ENCODE data around the gene ZBED2. TPM values are rescaled to one million over a fixed set of nuclear protein-coding genes. Genes with fewer than 3 reads are reported as not detected.

The ZBED2 gene
- polyA plus RNA-seq, 1 of the 3 experiments (the other 2 are of a cell fraction), result 0.76 TPM

- no peak for TF ChIP-seq EZH2phosphoT487 (IDR thresholded peaks at IDR 0.05; ENCODE audit: borderline replicate concordance, low read depth)
These were observed 1.2 kb upstream of the ZBED2 start (continued) for GRCh38 chr3:111596328-111596727.

DNA sequence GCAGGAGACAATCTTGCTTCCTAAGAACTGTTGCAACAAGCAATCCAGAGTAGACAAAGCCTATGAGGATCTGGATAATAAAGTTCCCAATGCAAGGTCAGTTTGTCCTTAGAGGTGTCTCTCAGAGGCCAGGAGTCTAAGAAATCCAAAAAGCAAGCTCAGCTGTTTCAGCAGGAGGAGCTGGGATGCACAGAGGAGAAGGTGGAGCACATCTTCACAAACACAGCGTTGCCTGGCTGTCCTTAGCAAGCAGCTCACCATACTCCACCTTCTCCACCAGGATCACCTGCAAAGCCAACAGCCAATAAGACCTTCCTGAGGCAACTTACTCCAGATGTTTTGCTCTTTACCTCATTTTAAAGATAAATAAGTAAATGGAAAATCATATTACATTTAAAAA lies 365 bp downstream of the ZBED2 start:
- peaks cover 25% of the 10 kb centered on the region for H3F3A ChIP-seq (replicated peaks; ENCODE audit: insufficient read depth)
- H3K9ac ChIP-seq, result peak overlapping the region; percentile 14; the same call in 1 of the 2 replicates
- no peaks in the 10 kb centered on the region for H3K27me3 ChIP-seq (ENCODE audit: insufficient read depth)
- no peaks in the 10 kb centered on the region for H3K9me3 ChIP-seq
- no peak overlapping the region for H3K4me3 ChIP-seq (ENCODE audit: low read depth in 2 of 2, low read length in 1 of 2)
- DNase-seq, result no peak
- H3K4me1 ChIP-seq (ENCODE audit: control insufficient read depth in 1 of 2, insufficient read depth in 2 of 2, low read depth in 1 of 2, low read length in 1 of 2), result peaks cover 0 to 51% of the 10 kb centered on the region in 2 experiments; a peak in 3 of 4 replicates
- TF ChIP-seq, protein P1, sequence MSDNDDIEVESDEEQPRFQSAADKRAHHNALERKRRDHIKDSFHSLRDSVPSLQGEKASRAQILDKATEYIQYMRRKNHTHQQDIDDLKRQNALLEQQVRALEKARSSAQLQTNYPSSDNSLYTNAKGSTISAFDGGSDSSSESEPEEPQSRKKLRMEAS (IDR thresholded peaks at IDR 0.05; ENCODE audit: low read depth), result no peak
- no peaks in the 10 kb centered on the region for H4K20me1 ChIP-seq (ENCODE audit: insufficient read depth)
- H3K27ac ChIP-seq (ENCODE audit: low read depth in 2 of 2, low read length in 1 of 2), result peak overlapping the region; percentile 16 to 68; a peak in 3 of 4 replicates
- ChIA-PET CTCF (no interaction called here), POLR2A (no interaction called here)
- no peaks in the 10 kb centered on the region for H3K36me3 ChIP-seq (replicated peaks in 1 of 2; ENCODE audit: control insufficient read depth in 1 of 2, insufficient read depth in 2 of 2, low read length in 1 of 2)
- H3K79me2 ChIP-seq (ENCODE audit: insufficient read depth), result no peaks in the 10 kb centered on the region
- WGBS (ENCODE audit: low lambda C conversion rate), result 0% methylated on average over 1 of the region's 1 CpG
- H2AFZ ChIP-seq (ENCODE audit: low read depth), result no peak overlapping the region
- no peaks in the 10 kb centered on the region for H3K9me2 ChIP-seq
- H3K4me2 ChIP-seq, result peak overlapping the region; percentile 32

DNA sequence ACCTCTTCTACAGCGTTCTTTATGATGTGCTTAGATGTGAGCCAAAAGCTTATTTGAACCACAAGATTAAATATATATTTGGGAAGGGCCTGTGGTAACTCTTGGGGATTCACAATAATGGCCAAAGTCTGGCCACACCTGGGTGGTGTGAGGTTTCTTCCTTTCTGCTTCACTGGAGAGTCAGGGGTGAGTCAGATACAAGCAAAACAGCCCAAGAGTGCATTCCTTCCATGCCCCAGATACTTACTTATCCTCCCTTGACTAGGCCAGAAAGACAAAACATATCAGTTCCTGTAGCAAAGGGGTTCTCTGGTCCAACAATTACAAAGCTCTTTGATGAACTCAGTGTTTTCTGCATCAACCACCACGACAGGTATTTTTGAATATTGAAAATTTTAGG lies 941 bp downstream of the ZBED2 start:
- H3K9me3 ChIP-seq, result no peaks in the 10 kb centered on the region
- H3K9me2 ChIP-seq, result no peaks in the 10 kb centered on the region
- H4K20me1 ChIP-seq (ENCODE audit: insufficient read depth), result no peaks in the 10 kb centered on the region
- no peak overlapping the region for H2AFZ ChIP-seq (ENCODE audit: low read depth)
- H3K27ac ChIP-seq (ENCODE audit: low read depth in 2 of 2, low read length in 1 of 2), result peak overlapping the region in 1 of 2 experiments; percentile 68; a peak in 3 of 4 replicates
- H3K4me2 ChIP-seq, result peak overlapping the region; percentile 32
- H3K27me3 ChIP-seq (ENCODE audit: insufficient read depth), result no peaks in the 10 kb centered on the region
- TF ChIP-seq TCF12 (IDR thresholded peaks at IDR 0.05) (peak; percentile 89), EP300 (IDR thresholded peaks at IDR 0.05; ENCODE audit: borderline replicate concordance in 1 of 2, low read depth in 1 of 2, low read length in 1 of 2) (peak in 1 of 2 experiments; percentile 86; a peak in 2 of 4 replicates), NFIC (IDR thresholded peaks at IDR 0.05; ENCODE audit: borderline replicate concordance) (peak; percentile 71), JUND (IDR thresholded peaks at IDR 0.05) (peak; percentile 74), TEAD4 (IDR thresholded peaks at IDR 0.05; ENCODE audit: borderline replicate concordance, insufficient read depth) (peak; percentile 75; the same call in 1 of the 2 replicates), FOSL2 (IDR thresholded peaks at IDR 0.05; ENCODE audit: borderline replicate concordance, low read depth) (peak; percentile 89), POLR2AphosphoS5 (IDR thresholded peaks at IDR 0.05; ENCODE audit: low read depth, low read length) (peak; percentile 43; the same call in 1 of the 2 replicates), REST (IDR thresholded peaks at IDR 0.05; ENCODE audit: low read depth, low read length) (no peak), RXRA (IDR thresholded peaks at IDR 0.05; ENCODE audit: borderline replicate concordance, low read depth) (no peak)
- TF ChIP-seq, protein P2, sequence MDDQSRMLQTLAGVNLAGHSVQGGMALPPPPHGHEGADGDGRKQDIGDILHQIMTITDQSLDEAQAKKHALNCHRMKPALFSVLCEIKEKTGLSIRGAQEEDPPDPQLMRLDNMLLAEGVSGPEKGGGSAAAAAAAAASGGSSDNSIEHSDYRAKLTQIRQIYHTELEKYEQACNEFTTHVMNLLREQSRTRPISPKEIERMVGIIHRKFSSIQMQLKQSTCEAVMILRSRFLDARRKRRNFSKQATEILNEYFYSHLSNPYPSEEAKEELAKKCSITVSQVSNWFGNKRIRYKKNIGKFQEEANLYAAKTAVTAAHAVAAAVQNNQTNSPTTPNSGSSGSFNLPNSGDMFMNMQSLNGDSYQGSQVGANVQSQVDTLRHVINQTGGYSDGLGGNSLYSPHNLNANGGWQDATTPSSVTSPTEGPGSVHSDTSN (IDR thresholded peaks at IDR 0.05), result peak; percentile 63
- TF ChIP-seq, protein P1 (IDR thresholded peaks at IDR 0.05; ENCODE audit: low read depth), result peak; percentile 58; the same call in 1 of the 2 replicates
- TF ChIP-seq, protein P3, sequence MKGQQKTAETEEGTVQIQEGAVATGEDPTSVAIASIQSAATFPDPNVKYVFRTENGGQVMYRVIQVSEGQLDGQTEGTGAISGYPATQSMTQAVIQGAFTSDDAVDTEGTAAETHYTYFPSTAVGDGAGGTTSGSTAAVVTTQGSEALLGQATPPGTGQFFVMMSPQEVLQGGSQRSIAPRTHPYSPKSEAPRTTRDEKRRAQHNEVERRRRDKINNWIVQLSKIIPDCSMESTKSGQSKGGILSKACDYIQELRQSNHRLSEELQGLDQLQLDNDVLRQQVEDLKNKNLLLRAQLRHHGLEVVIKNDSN (IDR thresholded peaks at IDR 0.05; ENCODE audit: borderline replicate concordance, low read depth), result no peak
- TF ChIP-seq, protein P4, sequence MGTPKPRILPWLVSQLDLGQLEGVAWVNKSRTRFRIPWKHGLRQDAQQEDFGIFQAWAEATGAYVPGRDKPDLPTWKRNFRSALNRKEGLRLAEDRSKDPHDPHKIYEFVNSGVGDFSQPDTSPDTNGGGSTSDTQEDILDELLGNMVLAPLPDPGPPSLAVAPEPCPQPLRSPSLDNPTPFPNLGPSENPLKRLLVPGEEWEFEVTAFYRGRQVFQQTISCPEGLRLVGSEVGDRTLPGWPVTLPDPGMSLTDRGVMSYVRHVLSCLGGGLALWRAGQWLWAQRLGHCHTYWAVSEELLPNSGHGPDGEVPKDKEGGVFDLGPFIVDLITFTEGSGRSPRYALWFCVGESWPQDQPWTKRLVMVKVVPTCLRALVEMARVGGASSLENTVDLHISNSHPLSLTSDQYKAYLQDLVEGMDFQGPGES (IDR thresholded peaks at IDR 0.05; ENCODE audit: low read depth, low read length), result no peak
- POLR2A ChIA-PET, result no interaction called here
- CTCF ChIA-PET, result no interaction called here
- peaks cover 27% of the 10 kb centered on the region for H3F3A ChIP-seq (replicated peaks; ENCODE audit: insufficient read depth)
- peak overlapping the region; percentile 14; the same call in 1 of the 2 replicates for H3K9ac ChIP-seq
- no peak for DNase-seq
- peaks cover 2 to 57% of the 10 kb centered on the region in 2 experiments; a peak in 3 of 4 replicates for H3K4me1 ChIP-seq (ENCODE audit: control insufficient read depth in 1 of 2, insufficient read depth in 2 of 2, low read depth in 1 of 2, low read length in 1 of 2)
- H3K79me2 ChIP-seq (ENCODE audit: insufficient read depth), result no peaks in the 10 kb centered on the region
- no peaks in the 10 kb centered on the region for H3K36me3 ChIP-seq (replicated peaks in 1 of 2; ENCODE audit: control insufficient read depth in 1 of 2, insufficient read depth in 2 of 2, low read length in 1 of 2)
- 56% methylated on average over 2 of the region's 2 CpGs for WGBS (ENCODE audit: low lambda C conversion rate)
- H3K4me3 ChIP-seq (ENCODE audit: low read depth in 2 of 2, low read length in 1 of 2), result no peak overlapping the region

Data from SK-N-SH (cell line).